HG03135 (cell line): ENCODE results near the gene BLTP3A.
"Not testable (repeated sequence)": the region's sequence is repeated elsewhere in the genome, so short reads cannot be mapped to it uniquely, and the experiment has no call there.

Source experiments
- ATAC-seq: cut with Tn5 transposase; IDR thresholded peaks from one replicate; pipeline ENCODE4 v1.9.1; 2021; ENCODE audit warnings: mild to moderate bottlenecking, moderate library complexity; ENCODE audit not compliant: unreplicated experiment

Gene BLTP3A, protein sequence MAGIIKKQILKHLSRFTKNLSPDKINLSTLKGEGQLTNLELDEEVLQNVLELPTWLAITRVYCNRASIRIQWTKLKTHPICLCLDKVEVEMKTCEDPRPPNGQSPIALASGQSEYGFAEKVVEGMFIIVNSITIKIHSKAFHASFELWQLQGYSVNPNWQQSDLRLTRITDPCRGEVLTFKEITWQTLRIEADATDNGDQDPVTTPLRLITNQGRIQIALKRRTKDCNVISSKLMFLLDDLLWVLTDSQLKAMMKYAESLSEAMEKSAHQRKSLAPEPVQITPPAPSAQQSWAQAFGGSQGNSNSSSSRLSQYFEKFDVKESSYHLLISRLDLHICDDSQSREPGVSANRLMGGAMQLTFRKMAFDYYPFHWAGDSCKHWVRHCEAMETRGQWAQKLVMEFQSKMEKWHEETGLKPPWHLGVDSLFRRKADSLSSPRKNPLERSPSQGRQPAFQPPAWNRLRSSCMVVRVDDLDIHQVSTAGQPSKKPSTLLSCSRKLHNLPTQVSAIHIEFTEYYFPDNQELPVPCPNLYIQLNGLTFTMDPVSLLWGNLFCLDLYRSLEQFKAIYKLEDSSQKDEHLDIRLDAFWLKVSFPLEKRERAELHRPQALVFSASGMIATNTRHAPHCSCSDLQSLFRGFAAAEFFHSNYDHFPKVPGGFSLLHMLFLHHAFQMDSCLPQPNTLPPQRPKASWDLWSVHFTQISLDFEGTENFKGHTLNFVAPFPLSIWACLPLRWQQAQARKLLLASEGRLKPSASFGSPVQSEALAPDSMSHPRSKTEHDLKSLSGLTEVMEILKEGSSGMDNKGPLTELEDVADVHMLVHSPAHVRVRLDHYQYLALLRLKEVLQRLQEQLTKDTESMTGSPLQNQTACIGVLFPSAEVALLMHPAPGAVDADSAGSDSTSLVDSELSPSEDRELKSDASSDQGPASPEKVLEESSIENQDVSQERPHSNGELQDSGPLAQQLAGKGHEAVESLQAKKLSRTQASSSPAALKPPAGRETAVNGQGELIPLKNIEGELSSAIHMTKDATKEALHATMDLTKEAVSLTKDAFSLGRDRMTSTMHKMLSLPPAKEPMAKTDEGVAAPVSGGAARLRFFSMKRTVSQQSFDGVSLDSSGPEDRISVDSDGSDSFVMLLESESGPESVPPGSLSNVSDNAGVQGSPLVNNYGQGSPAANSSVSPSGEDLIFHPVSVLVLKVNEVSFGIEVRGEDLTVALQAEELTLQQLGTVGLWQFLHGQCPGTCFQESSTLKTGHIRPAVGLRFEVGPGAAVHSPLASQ (N-terminal part only)

GRCh38 chr6:34791701-34792604 lies at the start of gene BLTP3A:
Gene BLTP3A (plus strand): TSS chr6:34792083. CDS start chr6:34792251, 168 bp downstream.
- peak; percentile 82 for ATAC-seq

GRCh38 chr6:34742094-34742493 lies 49.8 kb upstream of the BLTP3A start:
- no peak for ATAC-seq

DNA sequence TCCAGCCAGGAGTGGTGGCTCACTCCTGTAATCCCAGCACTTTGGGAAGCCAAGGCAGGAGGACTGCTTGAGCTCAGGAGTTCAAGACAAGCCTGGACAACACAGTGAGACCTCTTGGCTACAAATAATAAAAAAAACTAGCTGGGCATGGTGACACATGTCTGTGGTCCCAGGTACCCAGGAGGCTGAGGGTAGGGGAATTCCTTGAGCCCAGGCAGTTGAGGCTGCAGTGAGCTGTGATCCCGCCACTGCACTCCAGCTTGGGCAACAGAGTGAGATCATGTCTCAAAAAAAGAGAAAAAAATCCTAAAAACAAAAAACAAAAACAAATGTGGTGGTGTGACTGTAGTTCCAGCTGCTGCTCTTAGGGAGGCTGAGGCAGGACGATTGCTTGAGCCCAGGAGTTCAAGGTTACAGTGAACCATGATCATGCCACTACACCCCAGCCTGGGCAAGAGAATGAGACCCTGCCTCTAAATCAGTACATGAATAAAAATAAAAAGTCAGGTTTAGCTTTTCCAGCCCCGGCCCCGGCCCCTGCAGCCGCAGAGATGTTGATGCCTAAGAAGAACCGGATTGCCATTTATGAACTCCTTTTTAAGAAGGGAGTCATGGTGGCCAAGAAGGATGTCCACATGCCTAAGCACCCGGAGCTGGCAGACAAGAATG lies 48.1 kb upstream of the BLTP3A start:
- no peak for ATAC-seq

DNA sequence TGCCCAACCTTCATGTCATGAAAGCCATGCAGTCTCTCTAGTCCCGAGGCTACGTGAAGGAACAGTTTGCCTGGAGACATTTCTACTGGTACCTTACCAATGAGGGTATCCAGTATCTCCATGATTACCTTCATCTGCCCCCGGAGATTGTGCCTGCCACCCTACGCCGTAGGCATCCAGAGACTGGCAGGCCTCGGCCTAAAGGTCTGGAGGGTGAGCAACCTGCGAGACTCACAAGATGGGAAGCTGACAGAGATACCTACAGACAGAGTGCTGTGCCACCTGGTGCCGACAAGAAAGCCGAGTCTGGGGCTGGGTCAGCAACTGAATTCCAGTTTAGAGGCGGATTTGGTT lies 47.6 kb upstream of the BLTP3A start:
- ATAC-seq = not testable (repeated sequence)

- no peak for ATAC-seq
These were observed 46.4 kb upstream of the BLTP3A start for GRCh38 chr6:34745277-34746103.

DNA sequence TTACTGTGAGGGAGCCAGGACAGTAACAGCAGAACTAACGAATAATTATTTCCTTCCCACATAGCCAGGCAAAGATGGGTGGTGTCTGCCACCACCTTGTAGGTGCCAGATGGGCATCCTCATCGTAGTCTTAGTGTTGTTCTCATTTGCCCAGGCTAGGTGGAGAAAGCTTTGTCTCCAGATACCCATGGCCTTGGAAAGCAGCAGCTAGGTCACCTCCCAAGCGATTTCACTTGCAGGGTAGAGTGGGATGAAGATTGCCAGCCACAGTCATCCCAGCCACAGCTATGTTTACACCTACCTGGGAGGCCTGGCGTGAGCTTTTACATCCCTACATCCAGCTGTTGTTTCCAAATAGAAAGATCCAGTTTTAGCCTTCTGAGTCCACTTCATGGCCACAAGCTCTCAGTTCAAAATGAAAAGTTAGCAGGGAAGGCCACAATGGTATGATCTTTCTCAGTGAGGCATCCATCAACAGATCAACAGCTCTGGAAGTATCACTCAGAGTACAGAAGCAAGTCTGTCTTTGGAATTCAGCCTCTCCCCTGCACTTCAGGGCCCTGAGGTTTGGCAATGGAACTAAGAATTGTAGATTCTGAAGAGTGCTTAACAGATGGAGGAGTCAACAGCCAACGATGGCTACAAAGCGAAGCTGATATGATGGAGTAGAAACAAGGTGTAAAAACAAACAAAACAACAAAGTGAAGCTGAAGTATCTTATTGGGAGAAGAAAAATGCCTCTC lies 45.6 kb upstream of the BLTP3A start:
- ATAC-seq = no peak

GRCh38 chr6:34748757-34749156 lies 43.1 kb upstream of the BLTP3A start:
- no peak for ATAC-seq

DNA sequence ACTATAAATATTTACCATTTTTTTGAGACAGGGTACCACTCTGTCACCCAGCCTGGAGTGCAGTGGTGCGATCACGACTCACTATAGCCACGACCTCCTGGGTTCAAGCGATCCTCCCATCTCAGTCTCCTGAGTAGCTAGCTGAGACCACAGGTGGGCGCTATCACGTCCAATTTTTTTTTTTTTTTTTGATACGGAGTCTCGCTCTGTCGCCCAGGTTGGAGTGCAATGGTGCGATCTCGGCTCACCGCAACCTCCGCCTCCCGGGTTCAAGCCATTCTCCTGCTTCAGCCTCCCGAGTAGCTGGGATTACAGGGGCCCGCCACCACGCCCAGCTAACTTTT lies 35.4 kb upstream of the BLTP3A start:
- ATAC-seq = peak; percentile 6

DNA sequence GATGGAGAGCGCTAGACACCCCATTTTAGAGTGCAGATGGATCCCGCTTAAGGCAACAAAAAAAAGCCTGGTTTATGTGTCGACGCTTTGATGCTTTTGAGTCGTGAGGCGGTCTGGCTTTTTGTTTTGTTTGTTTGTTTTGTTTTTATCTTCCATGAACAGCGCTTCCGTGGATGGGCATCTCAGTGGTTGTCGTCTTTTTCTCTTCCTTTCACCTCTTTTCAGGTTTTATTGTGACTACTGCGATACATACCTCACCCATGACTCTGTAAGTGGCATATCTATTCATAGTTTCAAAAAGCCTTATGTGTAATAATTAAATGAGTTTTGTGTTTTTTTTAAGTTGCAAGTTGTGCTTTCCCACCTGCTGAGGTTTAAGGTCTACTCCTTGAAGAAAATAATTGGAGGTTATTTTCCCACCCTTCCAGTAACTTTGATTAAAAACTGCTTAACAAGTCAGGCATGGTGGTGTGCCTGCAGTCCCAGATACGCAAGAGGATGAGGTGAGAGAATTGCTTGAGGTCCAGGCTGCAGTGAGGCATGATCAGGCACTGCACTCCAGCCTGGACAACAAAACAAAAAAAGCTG lies 34.1 kb upstream of the BLTP3A start:
- no peak for ATAC-seq

DNA sequence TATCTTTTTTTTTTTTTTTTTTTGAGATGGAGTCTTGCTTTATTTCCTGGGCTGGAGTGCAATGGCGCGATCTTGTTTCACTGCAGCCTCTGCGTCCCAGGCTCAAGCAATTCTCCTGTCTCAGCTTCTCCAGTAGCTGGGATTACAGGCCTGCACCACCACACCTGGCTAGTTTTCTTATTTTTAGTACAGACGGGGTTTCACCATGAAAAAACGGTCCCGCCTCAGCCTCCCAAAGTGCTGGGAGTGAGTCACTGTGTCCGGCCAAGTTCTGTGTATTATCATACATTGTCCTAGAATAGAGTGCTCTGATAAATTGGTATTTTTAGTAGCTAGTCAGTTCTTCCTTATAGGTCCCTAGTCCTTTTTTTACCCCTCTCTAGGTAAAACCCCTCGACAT lies 31.8 kb upstream of the BLTP3A start:
- no peak for ATAC-seq

- ATAC-seq = not testable (repeated sequence)
These were observed 30.2 kb upstream of the BLTP3A start for GRCh38 chr6:34761681-34762080.

DNA sequence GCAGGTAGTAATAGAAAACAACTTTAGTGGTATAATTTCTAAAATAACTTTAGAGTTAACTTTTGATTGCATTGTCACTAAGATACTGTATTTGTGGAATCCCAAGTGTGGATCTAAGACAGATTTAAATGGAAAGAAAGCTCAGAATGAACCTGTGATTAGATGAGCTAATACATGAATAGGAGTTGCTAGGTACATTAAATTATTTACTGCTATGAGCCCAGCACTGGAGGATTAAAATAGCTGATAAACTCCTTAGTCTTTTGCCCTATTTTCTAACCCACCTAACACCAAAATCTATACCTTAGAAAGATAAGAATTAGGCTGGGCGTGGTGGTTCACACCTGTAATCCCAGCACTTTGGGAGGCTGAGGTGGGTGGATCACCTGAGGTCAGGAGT lies 23.7 kb upstream of the BLTP3A start:
- ATAC-seq = no peak

- ATAC-seq = no peak
These were observed 20.2 kb upstream of the BLTP3A start for GRCh38 chr6:34771727-34772126.

GRCh38 chr6:34772940-34773339 lies 18.9 kb upstream of the BLTP3A start:
- no peak for ATAC-seq

GRCh38 chr6:34773916-34774315 lies 18.0 kb upstream of the BLTP3A start:
- no peak for ATAC-seq

GRCh38 chr6:34774967-34775366 lies 16.9 kb upstream of the BLTP3A start:
- no peak for ATAC-seq

DNA sequence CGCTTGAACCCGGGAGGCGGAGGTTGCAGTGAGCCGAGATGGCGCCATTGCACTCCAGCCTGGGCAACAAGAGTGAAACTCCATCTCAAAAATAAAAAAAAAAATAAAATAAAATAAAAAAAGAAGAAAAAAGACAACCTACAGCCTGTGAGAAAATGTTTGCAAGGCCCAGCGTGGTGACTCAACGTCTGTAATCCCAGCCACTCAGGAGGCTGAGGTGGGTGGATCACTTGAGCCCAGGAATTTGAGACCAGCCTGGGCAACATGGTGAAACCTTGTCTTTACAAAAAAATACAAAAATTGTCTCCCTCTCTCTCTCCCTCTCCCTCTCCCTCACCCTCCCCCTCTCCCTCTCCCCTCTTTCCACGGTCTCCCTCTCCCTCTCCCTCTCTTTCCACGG lies 6.5 kb upstream of the BLTP3A start:
- not testable (repeated sequence) for ATAC-seq

GRCh38 chr6:34787152-34787551 lies 4.7 kb upstream of the BLTP3A start:
- not testable (repeated sequence) for ATAC-seq
